ENCODE measurements around the gene TNFSF13.

The TNFSF13 gene

GRCh38 chr17:7582396-7583252 is 24.1 kb downstream of the TNFSF13 start:
- Histone ChIP-seq H3K36me3 (ENCODE audit: control insufficient read depth, insufficient read depth, low read length) (peaks cover 17% of the 10 kb centered on the region), H3K27me3 (replicated peaks; ENCODE audit: control insufficient read depth, insufficient read depth, low read length) (no peaks in the 10 kb centered on the region), H3K4me3 (replicated peaks; ENCODE audit: low read depth, low read length) (peak overlapping the region; percentile 90)
- no peak for DNase-seq (ENCODE audit: extremely low read depth, insufficient read length)
- no peak for TF ChIP-seq CTCF (IDR thresholded peaks at IDR 0.05; ENCODE audit: insufficient read depth, low read length, poor library complexity, severe bottlenecking)

GRCh38 chr17:7583253-7584109 is 24.9 kb downstream of the TNFSF13 start, which contains the start of gene MPDU1:
MPDU1 (plus strand) TSS chr17:7583852; CDS start chr17:7583863, 11 bp downstream.
- Histone ChIP-seq H3K27me3 (replicated peaks; ENCODE audit: control insufficient read depth, insufficient read depth, low read length) (no peaks in the 10 kb centered on the region), H3K36me3 (ENCODE audit: control insufficient read depth, insufficient read depth, low read length) (peaks cover 16% of the 10 kb centered on the region), H3K4me3 (replicated peaks; ENCODE audit: low read depth, low read length) (peak within 1 kb of the TSS; percentile 90)
- DNase-seq (ENCODE audit: extremely low read depth, insufficient read length): peak; percentile 97
- TF ChIP-seq CTCF (IDR thresholded peaks at IDR 0.05; ENCODE audit: insufficient read depth, low read length, poor library complexity, severe bottlenecking): no peak

DNA sequence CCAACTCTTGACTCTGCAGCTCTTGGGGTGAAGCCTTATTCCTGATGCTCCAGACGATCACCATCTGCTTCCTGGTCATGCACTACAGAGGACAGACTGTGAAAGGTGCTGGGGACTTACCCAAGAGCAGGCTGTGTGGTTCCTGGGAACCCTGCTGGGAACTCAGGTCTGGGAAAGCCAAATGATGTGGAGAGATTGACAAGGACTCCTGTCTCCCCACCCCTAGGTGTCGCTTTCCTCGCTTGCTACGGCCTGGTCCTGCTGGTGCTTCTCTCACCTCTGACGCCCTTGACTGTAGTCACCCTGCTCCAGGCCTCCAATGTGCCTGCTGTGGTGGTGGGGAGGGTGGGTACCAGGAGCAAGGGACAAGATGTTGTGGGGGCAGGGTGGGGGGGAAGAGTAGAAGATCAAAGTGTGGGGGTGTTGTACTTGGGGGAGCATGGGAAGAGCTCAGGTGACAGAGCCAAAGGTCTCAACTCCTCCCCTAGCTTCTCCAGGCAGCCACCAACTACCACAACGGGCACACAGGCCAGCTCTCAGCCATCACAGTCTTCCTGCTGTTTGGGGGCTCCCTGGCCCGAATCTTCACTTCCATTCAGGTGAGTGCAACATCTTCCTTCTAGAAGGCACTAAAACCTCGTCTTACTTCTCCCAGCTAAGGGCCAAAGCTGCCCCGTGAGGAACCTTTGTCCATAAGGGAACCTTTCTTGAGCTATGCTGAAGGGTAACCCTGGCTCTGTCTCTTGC is 28.3 kb downstream of the TNFSF13 start:
- DNase-seq (ENCODE audit: extremely low read depth, insufficient read length): no peak
- no peaks in the 10 kb centered on the region for H3K27me3 ChIP-seq (replicated peaks; ENCODE audit: control insufficient read depth, insufficient read depth, low read length)
- peak; percentile 22 for TF ChIP-seq CTCF (IDR thresholded peaks at IDR 0.05; ENCODE audit: insufficient read depth, low read length, poor library complexity, severe bottlenecking)
- peaks cover 21% of the 10 kb centered on the region for H3K36me3 ChIP-seq (ENCODE audit: control insufficient read depth, insufficient read depth, low read length)
- no peak overlapping the region for H3K4me3 ChIP-seq (replicated peaks; ENCODE audit: low read depth, low read length)

DNA sequence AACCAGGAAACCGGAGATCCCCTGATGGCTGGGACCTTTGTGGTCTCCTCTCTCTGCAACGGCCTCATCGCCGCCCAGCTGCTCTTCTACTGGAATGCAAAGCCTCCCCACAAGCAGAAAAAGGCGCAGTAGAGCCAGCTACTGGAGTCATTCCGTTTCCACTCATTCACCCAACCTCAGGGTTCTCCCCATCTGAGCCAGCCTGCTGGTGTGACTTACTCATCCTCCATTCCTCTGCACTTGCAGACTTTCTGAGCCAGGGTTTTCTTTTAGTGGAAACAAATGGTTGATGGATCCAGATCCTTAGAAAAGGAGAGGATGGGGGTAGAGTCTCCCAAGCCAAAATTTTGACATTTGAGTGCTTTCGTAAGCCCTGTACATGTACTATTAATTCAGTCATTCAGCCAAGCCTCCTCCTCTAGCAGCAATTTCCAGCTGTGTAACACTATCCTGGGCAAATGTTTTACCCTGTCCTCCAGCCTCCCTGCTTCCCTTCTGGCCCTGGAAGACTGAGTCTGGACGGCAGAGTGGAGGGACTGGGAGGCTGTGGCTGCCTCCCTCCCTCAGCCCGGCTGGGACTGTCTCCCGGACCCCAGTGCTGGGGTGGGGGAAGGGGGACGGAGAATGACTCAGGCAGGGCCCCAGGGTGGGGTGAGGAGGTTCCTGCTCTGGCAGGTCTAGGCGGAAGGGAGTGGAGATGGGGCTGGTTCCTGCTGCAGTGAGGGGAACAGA is 29.0 kb downstream of the TNFSF13 start:
- H3K36me3 ChIP-seq (ENCODE audit: control insufficient read depth, insufficient read depth, low read length): peaks cover 23% of the 10 kb centered on the region
- H3K27me3 ChIP-seq (replicated peaks; ENCODE audit: control insufficient read depth, insufficient read depth, low read length): no peaks in the 10 kb centered on the region
- no peak for DNase-seq (ENCODE audit: extremely low read depth, insufficient read length)
- no peak for TF ChIP-seq CTCF (IDR thresholded peaks at IDR 0.05; ENCODE audit: insufficient read depth, low read length, poor library complexity, severe bottlenecking)
- no peak overlapping the region for H3K4me3 ChIP-seq (replicated peaks; ENCODE audit: low read depth, low read length)

Data from GM06990 (cell line).